SK-N-SH (cell line): ENCODE results near the gene ZNF555. TPM values are rescaled to one million over a fixed set of nuclear protein-coding genes. Genes with fewer than 3 reads are reported as not detected.

Experiments used
- CTCF ChIA-PET: fragments of 300-600, 350-600 bp; formaldehyde crosslinking; extraction: SDS; loops from one replicate; lab custom pipeline; 2021; lab: Yijun Ruan, JAX
- POLR2A ChIA-PET: fragments of 350-600 bp; sonication (Branson Sonifier 250); formaldehyde crosslinking; extraction: SDS; loops from one replicate; lab custom pipeline; 2020; ENCODE audit warnings: antibody characterized with exemption, inconsistent platforms; lab: Yijun Ruan, JAX
- DNase-seq: peaks from one replicate; pipeline ENCODE4 v3.0.0; 2012
- H2AFZ ChIP-seq: fragments of 200-600 bp; sonication (generic); 2 replicates; pipeline ENCODE4 v1.8.1; 2016; ENCODE audit warnings: antibody characterized with exemption, mild to moderate bottlenecking, low read depth
- H3F3A ChIP-seq: fragments of 200-600 bp; sonication (generic); replicated peaks from 2 replicates; pipeline ENCODE3; 2016; ENCODE audit warnings: antibody characterized with exemption, mild to moderate bottlenecking; ENCODE audit not compliant: insufficient read depth
- H3K27ac ChIP-seq, 2 experiments: fragments of 200-500 bp in 1 of 2; fragments of 200-600 bp in 1 of 2; sonication (Bioruptor generic) in 1 of 2; sonication (generic), shearing (Covaris generic) in 1 of 2; 2 replicates each; pipeline versions ENCODE4 v1.5.1 to v1.6.1; 2014 to 2016; ENCODE audit warnings: low read depth in 2 of 2, inconsistent platforms in 1 of 2, low read length in 1 of 2, mild to moderate bottlenecking in 1 of 2, mixed read lengths in 1 of 2
- H3K27me3 ChIP-seq: fragments of 200-600 bp; sonication (generic), shearing (Covaris generic); 2 replicates; pipeline ENCODE4 v1.6.1; 2016; ENCODE audit warnings: mixed run types; ENCODE audit not compliant: insufficient read depth
- H3K36me3 ChIP-seq, 2 experiments: fragments of 200-500 bp in 1 of 2; fragments of 200-600 bp in 1 of 2; sonication (Bioruptor generic) in 1 of 2; sonication (generic) in 1 of 2; replicated peaks in 1 of 2; 2 replicates each; pipeline versions ENCODE3 to v1.5.1; 2014 to 2016; ENCODE audit warnings: low read length in 1 of 2, mild to moderate bottlenecking in 1 of 2; ENCODE audit not compliant: insufficient read depth in 2 of 2, control insufficient read depth in 1 of 2
- H3K4me1 ChIP-seq, 2 experiments: fragments of 200-500 bp in 1 of 2; fragments of 200-600 bp in 1 of 2; sonication (Bioruptor generic) in 1 of 2; sonication (generic), shearing (Covaris generic) in 1 of 2; 2 replicates each; pipeline versions ENCODE4 v1.5.1 to v1.6.1; 2014 to 2016; ENCODE audit warnings: low read depth in 1 of 2, low read length in 1 of 2, mixed run types in 1 of 2; ENCODE audit not compliant: insufficient read depth in 2 of 2, control insufficient read depth in 1 of 2
- H3K4me2 ChIP-seq: fragments of 200-600 bp; sonication (generic), shearing (Covaris generic); 2 replicates; pipeline ENCODE4 v1.6.1; 2017; ENCODE audit warnings: mixed run types
- H3K4me3 ChIP-seq, 2 experiments: fragments of 200-500 bp in 1 of 2; fragments of 200-600 bp in 1 of 2; sonication (Bioruptor generic) in 1 of 2; sonication (generic), shearing (Covaris generic) in 1 of 2; 2 replicates each; pipeline versions ENCODE4 v1.5.1 to v1.8.1; 2014 to 2016; ENCODE audit warnings: low read depth in 2 of 2, inconsistent platforms in 1 of 2, low read length in 1 of 2, mild to moderate bottlenecking in 1 of 2, mixed read lengths in 1 of 2, moderate library complexity in 1 of 2
- H3K79me2 ChIP-seq: fragments of 200-600 bp; sonication (generic); 2 replicates; pipeline ENCODE4 v1.8.1; 2017; ENCODE audit warnings: mild to moderate bottlenecking; ENCODE audit not compliant: insufficient read depth
- H3K9ac ChIP-seq: fragments of 200-600 bp; sonication (generic); 2 replicates; pipeline ENCODE4 v1.6.1; 2017; ENCODE audit warnings: mixed run types
- H3K9me2 ChIP-seq: fragments of 200-600 bp; sonication (generic); 2 replicates; pipeline ENCODE4 v1.6.1; 2017; ENCODE audit warnings: mixed run types
- H3K9me3 ChIP-seq: fragments of 200-600 bp; sonication (generic); 2 replicates; pipeline ENCODE4 v1.6.1; 2017; ENCODE audit warnings: mixed run types, mild to moderate bottlenecking, moderate library complexity
- H4K20me1 ChIP-seq: fragments of 200-600 bp; sonication (generic); 2 replicates; pipeline ENCODE4 v1.6.1; 2017; ENCODE audit warnings: mild to moderate bottlenecking, mixed run types; ENCODE audit not compliant: insufficient read depth
- CHD2 ChIP-seq: fragments of 150-350 bp; IDR thresholded peaks from 2 replicates; pipeline ENCODE4 v1.6.1; 2018; ENCODE audit warnings: low read length; ENCODE audit not compliant: partially characterized antibody
- CTCF ChIP-seq: fragments of 200-600 bp; sonication (generic); IDR thresholded peaks from 2 replicates; pipeline ENCODE4 v1.6.1; 2017; ENCODE audit warnings: antibody characterized with exemption, mild to moderate bottlenecking, moderate library complexity
- ELF1 ChIP-seq: IDR thresholded peaks from 2 replicates; pipeline ENCODE4 v1.4.0; 2012
- FOXJ3 ChIP-seq: sonication (generic); formaldehyde crosslinking; IDR thresholded peaks from 2 replicates; pipeline ENCODE4 v1.5.1; 2020; ENCODE audit warnings: mild to moderate bottlenecking, missing genetic modification reagents
- FOXM1 ChIP-seq: IDR thresholded peaks from 2 replicates; pipeline ENCODE4 v1.4.0; 2012; ENCODE audit warnings: low read depth, mild to moderate bottlenecking
- MEF2A ChIP-seq: IDR thresholded peaks from 2 replicates; pipeline ENCODE4 v1.4.0; 2012; ENCODE audit warnings: low read depth, borderline replicate concordance
- NRF1 ChIP-seq: IDR thresholded peaks from 2 replicates; pipeline ENCODE4 v1.6.1; 2012; ENCODE audit warnings: low read depth, mild to moderate bottlenecking, low read length
- RCOR1 ChIP-seq: fragments of 150-350 bp; IDR thresholded peaks from 2 replicates; pipeline ENCODE4 v1.6.1; 2017; ENCODE audit warnings: antibody characterized with exemption, low read length
- TCF12 ChIP-seq: IDR thresholded peaks from 2 replicates; pipeline ENCODE4 v1.4.0; 2012
- USF1 ChIP-seq: IDR thresholded peaks from 2 replicates; pipeline ENCODE4 v1.4.0; 2012; ENCODE audit warnings: low read depth, borderline replicate concordance
- WGBS: methylation state at CpG from one replicate; pipeline ENCODE4 v1.1.6; 2017; ENCODE audit warnings: low lambda C conversion rate; 5-methylcytosine and 5-hydroxymethylcytosine counted together
- polyA plus RNA-seq, 3 experiments: library from polyadenylated mRNA; depleted of rRNA; stranded (reverse); fragments of >200 nt; gene quantifications; 2 replicates each; pipeline ENCODE4 v1.2.3, GENCODE V29; 2012
- TF ChIP-seq, protein P1 (sequence below): fragments of 150-350 bp; IDR thresholded peaks from 2 replicates; pipeline ENCODE4 v1.6.1; 2016; ENCODE audit warnings: mild to moderate bottlenecking, low read depth, low read length

The ZNF555 gene
- polyA plus RNA-seq, 1 of the 3 experiments (the other 2 are of a cell fraction): 1.4 TPM

- peak; percentile 22 for DNase-seq
- Histone ChIP-seq H3K9me3 (no peaks in the 10 kb centered on the region), H3K9ac (no peak overlapping the region), H3K4me2 (no peak overlapping the region), H3K9me2 (no peaks in the 10 kb centered on the region), H3K79me2 (no peaks in the 10 kb centered on the region), H4K20me1 (no peaks in the 10 kb centered on the region), H3K27ac (no peak overlapping the region), H3K36me3 (peaks cover 0 to 25% of the 10 kb centered on the region in 2 experiments), H2AFZ (no peak overlapping the region), H3F3A (no peaks in the 10 kb centered on the region), H3K4me3 (no peak overlapping the region), H3K27me3 (no peaks in the 10 kb centered on the region), H3K4me1 (peaks cover 0 to 23% of the 10 kb centered on the region in 2 experiments; a peak in 1 of 4 replicates)
- CTCF ChIA-PET: no interaction called here
- POLR2A ChIA-PET: no interaction called here
- WGBS: 100% methylated on average over 4 of the region's 13 CpGs
- TF ChIP-seq, protein P1, sequence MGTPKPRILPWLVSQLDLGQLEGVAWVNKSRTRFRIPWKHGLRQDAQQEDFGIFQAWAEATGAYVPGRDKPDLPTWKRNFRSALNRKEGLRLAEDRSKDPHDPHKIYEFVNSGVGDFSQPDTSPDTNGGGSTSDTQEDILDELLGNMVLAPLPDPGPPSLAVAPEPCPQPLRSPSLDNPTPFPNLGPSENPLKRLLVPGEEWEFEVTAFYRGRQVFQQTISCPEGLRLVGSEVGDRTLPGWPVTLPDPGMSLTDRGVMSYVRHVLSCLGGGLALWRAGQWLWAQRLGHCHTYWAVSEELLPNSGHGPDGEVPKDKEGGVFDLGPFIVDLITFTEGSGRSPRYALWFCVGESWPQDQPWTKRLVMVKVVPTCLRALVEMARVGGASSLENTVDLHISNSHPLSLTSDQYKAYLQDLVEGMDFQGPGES: no peak
- no peak for TF ChIP-seq TCF12
Observed at GRCh38 chr19:2815191-2815614, 26.1 kb upstream of the ZNF555 start.

DNA sequence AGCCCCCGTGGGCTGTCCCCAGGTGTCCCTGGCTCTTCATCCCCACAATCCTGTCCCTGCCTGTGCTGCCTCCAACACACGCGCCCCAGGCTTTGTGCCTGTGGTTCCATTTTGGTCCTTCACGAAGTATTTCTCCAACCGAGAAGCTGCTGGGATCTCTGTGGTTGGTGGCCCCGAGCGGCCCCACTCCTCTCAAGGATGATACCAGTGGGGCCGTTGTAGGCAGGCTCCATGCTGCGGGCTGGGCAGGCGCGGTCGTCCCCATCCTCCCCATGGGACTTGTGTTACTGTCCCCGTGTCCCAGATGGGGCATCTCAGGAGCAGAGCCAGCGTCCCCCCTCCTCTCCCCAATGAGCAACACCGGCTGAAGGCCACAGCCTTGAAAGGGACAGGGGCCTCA is 25.4 kb upstream of the ZNF555 start:
- H3K4me2 ChIP-seq: no peak overlapping the region
- H3K27ac ChIP-seq: no peak overlapping the region
- no peak overlapping the region for H2AFZ ChIP-seq
- no peak overlapping the region for H3K4me3 ChIP-seq
- H3K4me1 ChIP-seq: peaks cover 0 to 26% of the 10 kb centered on the region in 2 experiments; a peak in 1 of 4 replicates
- TF ChIP-seq USF1 (no peak), FOXJ3 (no peak), ELF1 (no peak), CTCF (no peak), CHD2 (no peak), FOXM1 (no peak), RCOR1 (no peak), MEF2A (no peak), NRF1 (no peak)
- ChIA-PET POLR2A (no interaction called here), CTCF (no interaction called here)
- H3K9me2 ChIP-seq: no peaks in the 10 kb centered on the region
- WGBS: 95% methylated on average over 14 of the region's 15 CpGs
- H3K79me2 ChIP-seq: no peaks in the 10 kb centered on the region
- no peaks in the 10 kb centered on the region for H3K9me3 ChIP-seq
- no peaks in the 10 kb centered on the region for H3F3A ChIP-seq
- no peaks in the 10 kb centered on the region for H4K20me1 ChIP-seq
- H3K9ac ChIP-seq: no peak overlapping the region
- peak; percentile 17 for DNase-seq
- H3K36me3 ChIP-seq: peaks cover 0 to 18% of the 10 kb centered on the region in 2 experiments
- H3K27me3 ChIP-seq: no peaks in the 10 kb centered on the region
